Small intestine (tissue), 7 donors: Measurements from ENCODE around the gene CEP89. TPM values are rescaled to one million over a fixed set of nuclear protein-coding genes. Genes with fewer than 3 reads are reported as not detected.

ENCODE experiments used
- DNase-seq, 2 donors: peaks; one replicate each; pipeline versions ENCODE4 v3.0.0 to v3.0.0-alpha.2; 2013
- FAIRE-seq: peaks from 2 replicates; lab custom pipeline; 2012; peaks lifted over from hg19 to GRCh38; lab: Jason Lieb, UNC
- H3K27ac ChIP-seq, 3 donors: one replicate each; pipeline ENCODE4 v1.5.1; 2013; ENCODE audit warnings: low read length in 2 of 3, mild to moderate bottlenecking in 2 of 3, control low read depth in 1 of 3, inconsistent platforms in 1 of 3, low read depth in 1 of 3, moderate library complexity in 1 of 3
- H3K27me3 ChIP-seq, 3 donors: one replicate each; pipeline ENCODE4 v1.6.1; 2013; ENCODE audit warnings: low read length in 3 of 3, inconsistent platforms in 1 of 3; ENCODE audit not compliant: control insufficient read depth in 3 of 3, insufficient read depth in 3 of 3
- H3K36me3 ChIP-seq, 3 donors: one replicate each; pipeline ENCODE4 v1.6.1; 2013; ENCODE audit warnings: low read length in 3 of 3, inconsistent platforms in 1 of 3, low read depth in 1 of 3, mild to moderate bottlenecking in 1 of 3, moderate library complexity in 1 of 3; ENCODE audit not compliant: control insufficient read depth in 3 of 3, insufficient read depth in 2 of 3
- H3K4me1 ChIP-seq, 3 donors: one replicate each; pipeline ENCODE4 v1.6.1; 2013; ENCODE audit warnings: low read length in 2 of 3, inconsistent platforms in 1 of 3, low read depth in 1 of 3, mild to moderate bottlenecking in 1 of 3, moderate library complexity in 1 of 3; ENCODE audit not compliant: control insufficient read depth in 3 of 3, insufficient read depth in 2 of 3
- H3K4me3 ChIP-seq, 3 donors: one replicate each; pipeline ENCODE4 v1.5.1; 2013; ENCODE audit warnings: low read length in 3 of 3, control low read depth in 1 of 3, inconsistent platforms in 1 of 3, low read depth in 1 of 3, mild to moderate bottlenecking in 1 of 3, moderate library complexity in 1 of 3
- H3K9me3 ChIP-seq, 2 donors: one replicate each; pipeline ENCODE4 v1.6.1; 2013; ENCODE audit warnings: low read depth in 1 of 2, low read length in 1 of 2; ENCODE audit not compliant: control insufficient read depth in 2 of 2, insufficient read depth in 1 of 2
- WGBS, 3 donors: extraction: QIAGEN DNeasy Blood & Tissue Kit; methylation state at CpG; one replicate each; pipeline ENCODE4 v1.1.7; 2013; 5-methylcytosine and 5-hydroxymethylcytosine counted together
- polyA plus RNA-seq, 4 donors: library from polyadenylated mRNA; stranded (reverse) in 3 of 4; unstranded in 1 of 4; fragments of 200-250 nt in 3 of 4; fragments of 120-200 nt in 1 of 4; gene quantifications; one replicate each; pipeline versions ENCODE4 v1.2.1 to v1.2.3, GENCODE V29; 2013
- donor health status: healthy with polysubstance abuse.
- donor health status: control.
- donor health status: control.
- donor health status: Bipolar disorder and iron deficiency.
- donor health status: healthy.

Gene CEP89
- polyA plus RNA-seq, 4 donors, result 3.5 to 12.4 (median 6.3) TPM

DNA sequence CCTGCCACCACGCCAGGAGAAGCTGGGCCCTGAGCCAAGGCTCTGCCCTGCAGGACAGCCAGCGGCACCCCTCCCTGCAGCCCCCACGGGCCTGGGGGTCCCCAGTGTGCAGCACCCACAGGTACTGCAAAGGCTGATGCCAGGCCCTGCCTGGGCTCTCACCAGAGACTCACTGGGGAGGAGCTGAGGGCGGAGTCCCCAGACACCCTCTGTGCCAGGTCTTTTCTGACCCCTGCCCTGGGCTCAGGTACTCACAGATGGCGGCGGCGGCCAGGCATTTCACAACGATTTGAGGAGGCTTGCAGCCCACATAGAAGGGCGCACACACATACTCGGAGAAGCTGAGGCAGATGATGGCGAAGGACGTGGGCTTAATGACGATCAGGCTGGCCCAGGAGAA, 107.9 kb downstream of the CEP89 start:
- no peak overlapping the region for H3K4me3 ChIP-seq
- 82 to 84% (median 84%) methylated on average over 13 of the region's 13 CpGs for WGBS, 3 donors
- H3K36me3 ChIP-seq, result peaks cover 0 to 58% (median 12%) of the 10 kb centered on the region in 3 donors
- no peak for DNase-seq
- no peak overlapping the region for H3K27ac ChIP-seq
- no peak for FAIRE-seq
- no peaks in the 10 kb centered on the region for H3K9me3 ChIP-seq
- H3K4me1 ChIP-seq, result peaks cover 0 to 6% (median 0%) of the 10 kb centered on the region in 3 donors
- no peaks in the 10 kb centered on the region for H3K27me3 ChIP-seq

DNA sequence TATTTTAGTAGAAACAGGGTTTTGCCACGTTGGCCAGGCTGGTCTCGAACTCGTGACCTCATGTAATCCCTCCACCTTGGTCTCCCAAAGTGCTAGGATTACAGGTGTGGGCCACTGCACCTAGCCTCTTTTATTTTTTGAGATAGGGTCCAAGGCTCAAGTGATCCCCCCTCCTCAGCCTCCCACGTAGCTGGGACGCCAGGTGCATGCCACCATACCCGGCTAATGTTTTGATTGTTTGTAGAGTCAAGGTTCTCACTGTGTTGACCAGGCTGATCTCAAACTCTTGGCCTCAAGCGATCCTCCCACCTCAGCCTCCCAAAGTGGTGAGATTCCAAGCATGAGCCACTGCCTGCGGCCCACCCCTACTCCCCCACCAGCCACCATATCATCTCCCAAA, 108.5 kb downstream of the CEP89 start:
- no peaks in the 10 kb centered on the region for H3K27me3 ChIP-seq
- 89 to 95% (median 93%) methylated on average over 8 of the region's 8 CpGs for WGBS, 3 donors

DNA sequence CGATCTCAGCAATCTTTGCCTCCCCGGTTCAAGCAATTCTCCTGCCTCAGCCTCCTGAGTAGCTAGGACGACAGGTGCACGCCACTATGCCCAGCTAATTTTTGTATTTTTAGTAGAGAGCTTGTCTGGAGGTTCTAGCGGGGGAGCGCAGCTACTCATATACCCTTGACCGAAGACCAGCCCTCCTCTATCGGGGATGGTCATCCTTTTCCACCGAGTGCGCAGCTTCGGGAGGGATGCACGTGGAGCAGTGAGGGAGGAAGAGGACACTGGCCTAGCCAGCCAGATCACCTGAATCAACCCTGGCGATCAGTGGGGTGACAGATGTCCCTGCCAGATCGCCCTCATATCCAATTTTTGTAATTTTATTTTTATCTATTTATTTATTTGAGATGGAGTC, 109.0 kb downstream of the CEP89 start:
- H3K36me3 ChIP-seq, result peaks cover 0 to 64% (median 12%) of the 10 kb centered on the region in 3 donors
- peaks cover 0 to 6% (median 0%) of the 10 kb centered on the region in 3 donors for H3K4me1 ChIP-seq
- H3K4me3 ChIP-seq, result no peak overlapping the region

More for the DNA sequence above, 108.5 kb downstream of the CEP89 start:
- no peak for DNase-seq
- Histone ChIP-seq H3K36me3 (peaks cover 0 to 60% (median 12%) of the 10 kb centered on the region in 3 donors), H3K4me3 (no peak overlapping the region), H3K4me1 (peaks cover 0 to 6% (median 0%) of the 10 kb centered on the region in 3 donors), H3K9me3 (no peaks in the 10 kb centered on the region), H3K27ac (no peak overlapping the region)
- no peak for FAIRE-seq

DNA sequence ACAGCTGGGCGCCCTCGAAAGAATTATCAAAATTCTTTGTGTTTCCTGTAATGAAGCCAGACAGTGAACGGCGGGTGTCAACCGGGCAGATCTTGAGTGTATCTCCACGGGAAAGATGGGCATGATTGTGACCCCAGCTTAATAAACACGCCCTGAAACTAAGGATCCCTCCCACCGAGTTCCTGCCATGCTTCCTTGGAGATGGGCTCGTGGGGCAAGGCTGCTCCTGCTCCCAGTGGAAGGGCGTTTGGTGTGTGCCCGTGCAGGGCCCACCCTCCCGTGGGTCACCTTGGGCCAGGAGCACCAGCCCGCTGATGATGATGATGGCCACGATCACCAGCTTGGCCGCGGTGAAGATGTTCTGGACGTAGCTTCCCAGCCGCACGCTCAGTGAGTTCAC, 109.6 kb downstream of the CEP89 start:
- Histone ChIP-seq H3K27me3 (no peaks in the 10 kb centered on the region), H3K4me3 (no peak overlapping the region), H3K27ac (no peak overlapping the region), H3K36me3 (peaks cover 0 to 67% (median 15%) of the 10 kb centered on the region in 3 donors), H3K9me3 (no peaks in the 10 kb centered on the region), H3K4me1 (peaks cover 0 to 6% (median 0%) of the 10 kb centered on the region in 3 donors)
- 89 to 93% (median 91%) methylated on average over 19 of the region's 19 CpGs for WGBS, 3 donors
- FAIRE-seq (no peak), DNase-seq (no peak)

More for the DNA sequence above, 109.0 kb downstream of the CEP89 start:
- Histone ChIP-seq H3K9me3 (no peaks in the 10 kb centered on the region), H3K27me3 (no peaks in the 10 kb centered on the region), H3K27ac (no peak overlapping the region)
- 92 to 98% (median 96%) methylated on average over 14 of the region's 14 CpGs for WGBS, 3 donors
- DNase-seq, result no peak
- FAIRE-seq, result no peak

DNA sequence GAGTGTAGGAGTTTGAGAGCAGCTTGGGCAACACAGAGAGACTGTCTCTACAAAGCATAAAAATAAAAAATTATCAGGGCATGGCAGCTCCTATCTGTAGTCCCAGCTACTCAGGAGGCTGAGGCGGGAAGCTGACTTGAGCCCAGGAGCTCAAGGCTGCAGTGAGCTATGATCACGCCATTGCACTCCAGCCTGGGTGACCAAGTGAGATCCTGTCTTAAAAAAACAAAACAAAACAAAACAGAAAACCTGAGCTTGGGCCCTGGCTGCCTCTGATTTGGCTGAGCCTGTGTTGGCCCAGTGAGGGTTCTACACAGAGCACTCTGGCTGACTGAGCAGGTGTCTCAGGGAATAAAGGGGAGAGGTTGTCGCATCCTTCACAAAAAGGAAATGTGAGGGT, 110.2 kb downstream of the CEP89 start:
- Histone ChIP-seq H3K27me3 (no peaks in the 10 kb centered on the region), H3K27ac (no peak overlapping the region), H3K9me3 (no peaks in the 10 kb centered on the region), H3K4me3 (no peak overlapping the region), H3K4me1 (peaks cover 0 to 4% (median 0%) of the 10 kb centered on the region in 3 donors), H3K36me3 (peaks cover 0 to 68% (median 17%) of the 10 kb centered on the region in 3 donors)
- FAIRE-seq (no peak), DNase-seq (no peak)
- WGBS, 3 donors, result 93 to 99% (median 98%) methylated on average over 3 of the region's 3 CpGs

DNA sequence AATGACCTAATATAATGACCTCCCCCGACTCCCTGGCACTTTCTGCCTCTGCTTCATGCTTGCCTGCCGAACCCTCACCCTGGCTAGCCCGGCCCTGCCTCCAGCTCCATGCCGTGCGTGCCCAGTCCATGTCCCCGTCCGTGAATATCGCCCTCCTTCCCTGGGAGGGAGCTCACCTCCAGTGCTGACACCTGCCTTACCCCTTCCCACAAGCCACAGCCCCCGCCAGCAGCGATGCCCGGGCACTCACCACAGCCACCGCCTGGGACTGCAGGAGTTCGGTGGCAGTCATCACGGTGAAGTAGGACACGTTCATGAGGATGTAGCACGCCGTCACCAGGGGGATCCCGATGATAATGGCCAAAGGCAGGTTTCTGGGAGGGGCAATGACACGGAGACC, 112.2 kb downstream of the CEP89 start:
- Histone ChIP-seq H3K27ac (no peak overlapping the region), H3K36me3 (peaks cover 0 to 55% (median 20%) of the 10 kb centered on the region in 3 donors), H3K4me1 (no peaks in the 10 kb centered on the region), H3K9me3 (no peaks in the 10 kb centered on the region), H3K27me3 (no peaks in the 10 kb centered on the region), H3K4me3 (no peak overlapping the region)
- DNase-seq (no peak), FAIRE-seq (no peak)
- WGBS, 3 donors, result 94% methylated on average over 19 of the region's 19 CpGs

DNA sequence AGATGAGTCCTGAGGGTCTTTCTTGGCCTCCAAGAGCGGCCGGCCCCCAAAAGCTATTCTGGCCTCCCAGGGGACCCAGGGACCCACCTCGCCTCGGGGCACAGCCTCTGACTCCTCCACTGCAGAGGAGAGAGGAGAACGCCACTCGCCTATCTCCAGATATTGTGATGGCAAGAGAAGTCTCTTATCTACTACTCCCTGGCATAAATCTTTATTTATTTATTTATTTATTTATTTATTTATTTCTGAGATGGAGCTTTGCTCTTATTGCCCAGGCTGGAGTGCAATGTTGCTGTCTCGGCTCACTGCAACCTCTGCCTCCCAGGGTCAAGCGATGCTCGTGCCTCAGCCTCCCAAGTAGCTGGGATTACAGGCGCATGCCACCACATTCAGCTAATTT, 113.2 kb downstream of the CEP89 start:
- H3K9me3 ChIP-seq, result no peaks in the 10 kb centered on the region
- no peak for FAIRE-seq
- no peaks in the 10 kb centered on the region for H3K4me1 ChIP-seq
- H3K36me3 ChIP-seq, result peaks cover 0 to 49% (median 20%) of the 10 kb centered on the region in 3 donors
- no peak for DNase-seq
- H3K27me3 ChIP-seq, result no peaks in the 10 kb centered on the region
- no peak overlapping the region for H3K4me3 ChIP-seq
- 93 to 97% (median 95%) methylated on average over 10 of the region's 10 CpGs for WGBS, 3 donors
- no peak overlapping the region for H3K27ac ChIP-seq

DNA sequence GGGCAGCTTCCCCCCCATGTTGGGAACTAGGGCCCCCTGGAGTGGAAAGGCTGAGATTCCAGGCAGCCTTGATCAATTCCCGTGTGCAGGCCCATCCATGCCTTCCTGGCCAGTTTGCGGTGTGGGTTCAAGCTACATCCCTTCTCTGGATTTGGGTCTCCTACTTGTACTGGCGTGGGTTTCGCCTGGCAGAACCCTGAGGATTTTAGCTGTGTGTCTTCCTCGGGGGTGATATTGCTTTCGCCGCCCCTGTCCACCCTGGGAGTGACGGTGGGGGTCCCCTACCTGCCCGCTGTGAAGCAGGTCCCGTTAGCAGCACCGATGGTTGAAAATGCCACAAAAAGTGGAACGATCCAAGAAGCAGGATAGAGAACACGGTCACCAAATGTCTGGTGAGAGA, 113.6 kb downstream of the CEP89 start:
- H3K4me3 ChIP-seq, result no peak overlapping the region
- DNase-seq (no peak), FAIRE-seq (no peak)
- H3K9me3 ChIP-seq, result no peaks in the 10 kb centered on the region
- H3K36me3 ChIP-seq, result peaks cover 0 to 44% (median 20%) of the 10 kb centered on the region in 3 donors
- H3K4me1 ChIP-seq, result no peaks in the 10 kb centered on the region
- 88 to 91% (median 89%) methylated on average over 13 of the region's 13 CpGs for WGBS, 3 donors
- H3K27me3 ChIP-seq, result no peaks in the 10 kb centered on the region
- no peak overlapping the region for H3K27ac ChIP-seq

DNA sequence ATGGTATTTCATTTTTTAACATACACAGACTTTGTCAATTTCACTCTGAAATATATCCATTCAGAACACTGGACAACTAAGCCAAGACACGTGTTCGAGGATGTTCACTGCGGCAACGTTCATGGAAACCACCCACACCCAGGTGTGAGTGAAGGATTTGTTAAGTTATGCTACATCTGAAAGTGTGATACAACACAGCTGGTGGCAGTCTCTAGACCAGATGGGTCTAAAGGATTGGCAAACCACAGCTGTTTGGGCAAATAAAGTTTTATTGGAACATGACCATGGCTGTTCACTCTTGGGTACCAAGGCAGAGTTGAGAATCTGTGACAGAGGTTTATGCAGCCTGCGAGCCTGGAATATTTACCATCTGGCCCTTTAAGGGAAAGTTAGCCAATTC, 114.2 kb downstream of the CEP89 start:
- Histone ChIP-seq H3K27ac (no peak overlapping the region), H3K36me3 (peaks cover 0 to 39% (median 17%) of the 10 kb centered on the region in 3 donors), H3K9me3 (no peaks in the 10 kb centered on the region), H3K27me3 (no peaks in the 10 kb centered on the region), H3K4me3 (no peak overlapping the region), H3K4me1 (no peaks in the 10 kb centered on the region)
- no peak for FAIRE-seq
- no peak for DNase-seq
- 88 to 96% (median 90%) methylated on average over 5 of the region's 5 CpGs for WGBS, 3 donors
